ENCODE results near the gene ATP11A. TPM values are rescaled to one million over a fixed set of nuclear protein-coding genes. Genes with fewer than 3 reads are reported as not detected.

Gene ATP11A
- total and polyA plus RNA-seq, 9 donors = 6.6 to 72.7 (median 34.9) TPM

- Histone ChIP-seq H3K27me3 (no peaks in the 10 kb centered on the region), H3K36me3 (no peaks in the 10 kb centered on the region), H3K4me3 (no peak overlapping the region), H3K27ac (no peak overlapping the region), H3K9me3 (no peaks in the 10 kb centered on the region), H3K4me1 (ENCODE audit: insufficient read depth) (no peaks in the 10 kb centered on the region)
- no peak for TF ChIP-seq POLR2A (IDR thresholded peaks at IDR 0.05)
- TF ChIP-seq EP300 (IDR thresholded peaks at IDR 0.05) = no peak
- TF ChIP-seq CTCF (IDR thresholded peaks at IDR 0.05) = no peak
- WGBS, 3 donors = 95 to 97% (median 96%) methylated on average over 11 of the region's 11 CpGs
- intact Hi-C loops (cut with DNase I) = loop anchor here in 1 of 4 donors (1.0 kb wide), 1 partner anchor 39 kb away; no protein-coding TSS in a partner anchor
- no peak for DNase-seq
These were observed 130.5 kb downstream of the ATP11A start for GRCh38 chr13:112820318-112820717.

DNA sequence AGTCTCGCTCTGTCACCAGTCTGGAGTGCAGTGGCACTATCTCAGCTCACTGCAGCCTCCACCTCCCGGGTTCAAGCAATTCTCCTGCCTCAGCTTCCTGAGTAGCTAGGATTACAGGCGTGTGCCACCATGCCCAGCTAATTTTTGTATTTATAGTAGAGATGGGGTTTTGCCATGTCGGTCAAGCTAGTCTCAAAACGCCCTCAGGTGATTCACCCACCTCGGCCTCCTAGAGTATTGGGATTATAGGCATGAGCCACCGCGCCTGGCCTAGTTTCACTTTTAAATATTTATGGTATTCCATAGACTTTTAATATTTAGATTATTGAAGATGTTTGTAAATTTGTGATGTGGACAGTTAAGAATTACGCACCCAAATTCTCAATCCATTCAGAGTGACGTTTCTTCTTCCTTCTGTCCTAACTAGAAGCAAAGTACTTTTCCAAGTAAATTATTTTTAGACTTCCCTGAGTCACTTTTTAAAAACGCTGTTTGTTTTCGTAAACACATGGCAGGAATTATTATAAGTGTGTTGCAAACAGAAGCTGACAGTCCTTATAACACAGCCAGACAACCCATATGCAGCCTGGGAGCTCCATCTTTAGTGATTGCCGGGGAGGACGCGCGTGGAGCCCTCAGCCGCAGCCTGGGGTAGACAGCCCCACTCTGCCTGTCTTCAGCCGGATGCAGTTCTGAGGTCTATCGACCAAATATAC, 131.7 kb downstream of the ATP11A start:
- no peaks in the 10 kb centered on the region for H3K4me1 ChIP-seq (ENCODE audit: insufficient read depth)
- H3K27me3 ChIP-seq = no peaks in the 10 kb centered on the region
- no peaks in the 10 kb centered on the region for H3K36me3 ChIP-seq
- no peak overlapping the region for H3K4me3 ChIP-seq
- intact Hi-C loops (cut with DNase I) = no loop called here
- WGBS, 3 donors = 84 to 90% (median 87%) methylated on average over 19 of the region's 19 CpGs
- no peak overlapping the region for H3K27ac ChIP-seq
- TF ChIP-seq POLR2A (IDR thresholded peaks at IDR 0.05) (no peak), CTCF (IDR thresholded peaks at IDR 0.05) (no peak)
- DNase-seq = no peak
- H3K9me3 ChIP-seq = no peaks in the 10 kb centered on the region

- Histone ChIP-seq H3K4me3 (no peak overlapping the region), H3K27me3 (no peaks in the 10 kb centered on the region), H3K9me3 (no peaks in the 10 kb centered on the region), H3K4me1 (ENCODE audit: insufficient read depth) (no peaks in the 10 kb centered on the region), H3K36me3 (no peaks in the 10 kb centered on the region), H3K27ac (no peak overlapping the region)
- TF ChIP-seq EP300 (IDR thresholded peaks at IDR 0.05) (no peak), POLR2A (IDR thresholded peaks at IDR 0.05) (no peak), CTCF (IDR thresholded peaks at IDR 0.05) (no peak)
- DNase-seq = no peak
- WGBS, 3 donors = 79 to 83% (median 80%) methylated on average over 11 of the region's 11 CpGs
- intact Hi-C loops (cut with DNase I) = no loop called here
These were observed 133.0 kb downstream of the ATP11A start for GRCh38 chr13:112822851-112823250.

- no peak for DNase-seq
- H3K27me3 ChIP-seq = no peaks in the 10 kb centered on the region
- no peaks in the 10 kb centered on the region for H3K9me3 ChIP-seq
- intact Hi-C loops (cut with DNase I) = no loop called here
- WGBS, 3 donors = 89 to 95% (median 93%) methylated on average over 10 of the region's 10 CpGs
- no peak overlapping the region for H3K27ac ChIP-seq
- no peaks in the 10 kb centered on the region for H3K36me3 ChIP-seq
- no peak overlapping the region for H3K4me3 ChIP-seq
- TF ChIP-seq EP300 (IDR thresholded peaks at IDR 0.05) (no peak), POLR2A (IDR thresholded peaks at IDR 0.05) (no peak), CTCF (IDR thresholded peaks at IDR 0.05) (no peak)
- no peaks in the 10 kb centered on the region for H3K4me1 ChIP-seq (ENCODE audit: insufficient read depth)
These were observed 134.6 kb downstream of the ATP11A start for GRCh38 chr13:112824429-112824828.
